Measurements from ENCODE around the gene SNHG17. TPM values are rescaled to one million over a fixed set of nuclear protein-coding genes. Genes with fewer than 3 reads are reported as not detected.

The SNHG17 gene
- total RNA-seq, 2 donors from 2014 or later, result 36.7 to 45.9 TPM

GRCh38 chr20:38395165-38395564 lies 40.0 kb downstream of the SNHG17 start:
- Histone ChIP-seq H3K9ac (ENCODE audit: extremely low read depth, low read length, poor library complexity, severe bottlenecking) (no peak overlapping the region), H3K36me3 (ENCODE audit: control insufficient read depth, insufficient read depth, low read length) (no peaks in the 10 kb centered on the region), H3K4me1 (ENCODE audit: control insufficient read depth, insufficient read depth, low read length) (peaks cover 8% of the 10 kb centered on the region), H3K27me3 (ENCODE audit: control insufficient read depth, insufficient read depth, low read length, poor library complexity, severe bottlenecking) (no peaks in the 10 kb centered on the region), H3K27ac (ENCODE audit: low read depth, low read length) (no peak overlapping the region), H3K9me3 (ENCODE audit: control insufficient read depth, low read length) (peaks cover 11% of the 10 kb centered on the region), H3K4me3 (ENCODE audit: low read length) (peak overlapping the region; percentile 9)
- no peak for TF ChIP-seq CTCF (conservative IDR thresholded peaks at IDR 0.05)
- WGBS, 2 experiments (ENCODE audit: insufficient coverage in 1 of 2, insufficient read length in 1 of 2), result 95% methylated on average over 2 of the region's 2 CpGs; no CpG with 5 or more reads in 1 of the 2 experiments
- H3K4me1 Mint-ChIP-seq, result peaks cover 11% of the 10 kb centered on the region
- no peaks in the 10 kb centered on the region for H3K36me3 Mint-ChIP-seq (ENCODE audit: low read depth)
- peaks cover 3% of the 10 kb centered on the region for H3K27me3 Mint-ChIP-seq (ENCODE audit: insufficient read depth)
- H3K4me3 Mint-ChIP-seq, result no peak overlapping the region
- H3K9me3 Mint-ChIP-seq, result no peaks in the 10 kb centered on the region
- H3K27ac Mint-ChIP-seq, result no peak overlapping the region
- peak; percentile 13 for DNase-seq

- Histone ChIP-seq H3K27ac (ENCODE audit: low read depth, low read length) (no peak overlapping the region), H3K27me3 (ENCODE audit: control insufficient read depth, insufficient read depth, low read length, poor library complexity, severe bottlenecking) (no peaks in the 10 kb centered on the region), H3K9ac (ENCODE audit: extremely low read depth, low read length, poor library complexity, severe bottlenecking) (no peak overlapping the region), H3K36me3 (ENCODE audit: control insufficient read depth, insufficient read depth, low read length) (no peaks in the 10 kb centered on the region), H3K4me1 (ENCODE audit: control insufficient read depth, insufficient read depth, low read length) (peaks cover 8% of the 10 kb centered on the region), H3K9me3 (ENCODE audit: control insufficient read depth, low read length) (peaks cover 11% of the 10 kb centered on the region), H3K4me3 (ENCODE audit: low read length) (no peak overlapping the region)
- Mint-ChIP-seq H3K4me1 (peaks cover 11% of the 10 kb centered on the region), H3K27ac (no peak overlapping the region), H3K27me3 (ENCODE audit: insufficient read depth) (no peaks in the 10 kb centered on the region), H3K36me3 (ENCODE audit: low read depth) (no peaks in the 10 kb centered on the region), H3K9me3 (no peaks in the 10 kb centered on the region), H3K4me3 (no peak overlapping the region)
- TF ChIP-seq CTCF (conservative IDR thresholded peaks at IDR 0.05), result no peak
- WGBS, 2 experiments (ENCODE audit: insufficient coverage in 1 of 2, insufficient read length in 1 of 2), result 92 to 94% methylated on average over 2 to 5 of the region's 5 CpGs
- DNase-seq, result peak; percentile 30
These were observed 41.9 kb downstream of the SNHG17 start for GRCh38 chr20:38393259-38393658.

- Mint-ChIP-seq H3K4me3 (no peak overlapping the region), H3K4me1 (peaks cover 11% of the 10 kb centered on the region), H3K27me3 (ENCODE audit: insufficient read depth) (no peaks in the 10 kb centered on the region), H3K36me3 (ENCODE audit: low read depth) (no peaks in the 10 kb centered on the region), H3K9me3 (no peaks in the 10 kb centered on the region), H3K27ac (no peak overlapping the region)
- no peaks in the 10 kb centered on the region for H3K27me3 ChIP-seq (ENCODE audit: control insufficient read depth, insufficient read depth, low read length, poor library complexity, severe bottlenecking)
- no peak overlapping the region for H3K27ac ChIP-seq (ENCODE audit: low read depth, low read length)
- H3K9me3 ChIP-seq (ENCODE audit: control insufficient read depth, low read length), result peaks cover 11% of the 10 kb centered on the region
- no peaks in the 10 kb centered on the region for H3K36me3 ChIP-seq (ENCODE audit: control insufficient read depth, insufficient read depth, low read length)
- peaks cover 8% of the 10 kb centered on the region for H3K4me1 ChIP-seq (ENCODE audit: control insufficient read depth, insufficient read depth, low read length)
- 81 to 83% methylated on average over 1 to 2 of the region's 3 CpGs for WGBS, 2 experiments (ENCODE audit: insufficient coverage in 1 of 2, insufficient read length in 1 of 2)
- no peak for TF ChIP-seq CTCF (conservative IDR thresholded peaks at IDR 0.05)
- peak; percentile 61 for DNase-seq
- no peak overlapping the region for H3K4me3 ChIP-seq (ENCODE audit: low read length)
- H3K9ac ChIP-seq (ENCODE audit: extremely low read depth, low read length, poor library complexity, severe bottlenecking), result no peak overlapping the region
These were observed 42.8 kb downstream of the SNHG17 start for GRCh38 chr20:38392356-38392755.

All from endodermal cell (in vitro differentiated cells).